Sigmoid colon (tissue), 4 donors: ENCODE results near the gene IFITM10.

ENCODE experiments used
- EP300 ChIP-seq, 4 donors: sonication (generic); formaldehyde crosslinking; IDR thresholded peaks; one replicate each; pipeline ENCODE4 v1.6.1; 2017; ENCODE audit warnings: antibody characterized with exemption in 4 of 4
- POLR2A ChIP-seq, 2 donors: fragments of 450-650 bp; IDR thresholded peaks; one replicate each; pipeline ENCODE4 v1.6.1; 2016; ENCODE audit warnings: antibody characterized with exemption in 2 of 2, mild to moderate bottlenecking in 2 of 2, moderate library complexity in 2 of 2
- POLR2AphosphoS5 ChIP-seq, 4 donors: sonication (generic); formaldehyde crosslinking; IDR thresholded peaks; one replicate each; pipeline ENCODE4 v1.6.1; 2017; ENCODE audit warnings: antibody characterized with exemption in 4 of 4
- TF ChIP-seq, protein P1 (sequence below), 4 experiments: fragments of 450-650 bp in 3 of 4; fragments of 200-600 bp in 1 of 4; IDR thresholded peaks; one replicate each; pipeline ENCODE4 v1.5.1; 2016 to 2019; ENCODE audit warnings: antibody characterized with exemption in 4 of 4, mild to moderate bottlenecking in 3 of 4, moderate library complexity in 2 of 4

DNA sequence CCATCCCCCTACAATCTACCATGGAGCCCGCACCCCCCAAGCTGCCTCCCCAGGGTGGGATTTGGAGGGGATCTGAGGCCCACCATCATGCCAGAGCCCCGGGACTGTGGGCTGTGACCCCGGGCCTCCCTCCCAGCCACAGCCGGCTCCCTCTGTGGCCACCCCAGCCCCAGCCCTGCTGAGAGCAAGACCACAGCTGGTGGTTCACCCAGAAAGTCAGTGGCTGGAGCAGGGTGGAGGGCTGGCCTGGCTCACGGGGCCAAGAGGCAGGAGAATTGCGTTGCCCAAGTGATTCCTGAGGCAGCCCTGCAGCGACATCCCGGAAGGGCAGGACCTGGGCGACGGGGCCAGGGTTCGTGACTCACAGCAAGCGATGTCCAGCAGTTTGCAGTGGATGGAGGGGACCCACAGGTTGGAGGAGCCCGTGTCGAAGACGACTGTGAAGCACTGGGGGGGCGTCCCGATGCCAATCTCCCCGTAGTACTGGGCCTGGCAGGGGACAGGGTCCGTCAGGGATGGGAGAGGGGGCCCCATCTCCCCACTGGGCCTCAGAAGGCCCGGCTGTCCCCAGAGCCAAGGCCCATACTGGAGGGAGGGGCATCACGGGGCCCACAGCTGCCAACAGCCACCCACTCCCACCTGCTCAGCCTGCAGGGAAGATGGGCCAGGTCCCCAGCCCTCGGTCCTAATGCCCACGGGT lies 8.9 kb upstream of the IFITM10 start:
- TF ChIP-seq, protein P1, sequence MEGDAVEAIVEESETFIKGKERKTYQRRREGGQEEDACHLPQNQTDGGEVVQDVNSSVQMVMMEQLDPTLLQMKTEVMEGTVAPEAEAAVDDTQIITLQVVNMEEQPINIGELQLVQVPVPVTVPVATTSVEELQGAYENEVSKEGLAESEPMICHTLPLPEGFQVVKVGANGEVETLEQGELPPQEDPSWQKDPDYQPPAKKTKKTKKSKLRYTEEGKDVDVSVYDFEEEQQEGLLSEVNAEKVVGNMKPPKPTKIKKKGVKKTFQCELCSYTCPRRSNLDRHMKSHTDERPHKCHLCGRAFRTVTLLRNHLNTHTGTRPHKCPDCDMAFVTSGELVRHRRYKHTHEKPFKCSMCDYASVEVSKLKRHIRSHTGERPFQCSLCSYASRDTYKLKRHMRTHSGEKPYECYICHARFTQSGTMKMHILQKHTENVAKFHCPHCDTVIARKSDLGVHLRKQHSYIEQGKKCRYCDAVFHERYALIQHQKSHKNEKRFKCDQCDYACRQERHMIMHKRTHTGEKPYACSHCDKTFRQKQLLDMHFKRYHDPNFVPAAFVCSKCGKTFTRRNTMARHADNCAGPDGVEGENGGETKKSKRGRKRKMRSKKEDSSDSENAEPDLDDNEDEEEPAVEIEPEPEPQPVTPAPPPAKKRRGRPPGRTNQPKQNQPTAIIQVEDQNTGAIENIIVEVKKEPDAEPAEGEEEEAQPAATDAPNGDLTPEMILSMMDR (IDR thresholded peaks at IDR 0.05): no peak
- TF ChIP-seq POLR2AphosphoS5 (IDR thresholded peaks at IDR 0.05) (no peak), POLR2A (IDR thresholded peaks at IDR 0.05) (no peak), EP300 (IDR thresholded peaks at IDR 0.05) (no peak)
